Measurements from ENCODE around the gene DGKZ.

DNA sequence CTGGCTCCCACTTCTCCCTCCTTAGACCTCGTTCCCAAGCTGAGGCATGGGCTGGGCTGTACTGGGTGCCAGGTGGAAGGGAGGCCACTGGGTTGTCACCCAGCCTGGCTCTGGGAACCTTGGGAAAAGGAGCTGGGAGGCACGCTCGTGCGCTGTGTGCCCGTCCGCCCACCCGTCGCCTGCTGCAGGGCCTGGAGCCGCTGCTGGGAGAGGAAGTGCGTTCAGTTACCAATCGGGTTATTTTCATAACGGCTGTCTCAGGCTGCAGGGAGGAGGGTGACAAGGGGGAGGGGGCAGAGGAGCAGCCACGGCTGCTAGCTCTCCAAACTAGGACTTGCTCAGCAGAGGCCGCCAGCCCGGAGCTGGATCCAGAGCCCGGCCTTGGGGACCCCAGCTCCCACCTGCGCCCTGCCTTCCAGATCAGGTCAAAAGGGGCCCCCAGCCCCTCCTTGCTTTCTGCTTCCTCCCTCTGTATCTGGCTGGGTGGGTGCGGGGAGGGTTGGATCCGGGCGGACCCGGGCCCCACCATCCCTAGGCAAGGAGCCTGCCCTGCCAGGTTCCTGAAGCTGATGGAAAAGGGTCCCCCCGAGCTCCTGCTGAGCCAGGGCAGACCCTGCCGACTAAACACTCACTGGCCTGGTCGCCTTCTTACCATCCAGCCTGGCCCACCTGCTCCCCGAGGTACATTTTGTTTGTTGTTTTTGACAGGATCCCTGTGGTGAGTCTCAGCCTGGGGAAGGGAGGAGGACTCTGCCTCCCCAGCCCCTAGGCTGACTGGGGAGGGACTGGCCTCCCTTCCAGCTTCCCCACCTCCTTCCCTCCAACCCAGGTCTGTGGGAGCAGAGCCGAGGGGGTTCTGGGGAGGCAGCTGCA, 14.3 kb downstream of the DGKZ start:
- TF ChIP-seq, protein P1, sequence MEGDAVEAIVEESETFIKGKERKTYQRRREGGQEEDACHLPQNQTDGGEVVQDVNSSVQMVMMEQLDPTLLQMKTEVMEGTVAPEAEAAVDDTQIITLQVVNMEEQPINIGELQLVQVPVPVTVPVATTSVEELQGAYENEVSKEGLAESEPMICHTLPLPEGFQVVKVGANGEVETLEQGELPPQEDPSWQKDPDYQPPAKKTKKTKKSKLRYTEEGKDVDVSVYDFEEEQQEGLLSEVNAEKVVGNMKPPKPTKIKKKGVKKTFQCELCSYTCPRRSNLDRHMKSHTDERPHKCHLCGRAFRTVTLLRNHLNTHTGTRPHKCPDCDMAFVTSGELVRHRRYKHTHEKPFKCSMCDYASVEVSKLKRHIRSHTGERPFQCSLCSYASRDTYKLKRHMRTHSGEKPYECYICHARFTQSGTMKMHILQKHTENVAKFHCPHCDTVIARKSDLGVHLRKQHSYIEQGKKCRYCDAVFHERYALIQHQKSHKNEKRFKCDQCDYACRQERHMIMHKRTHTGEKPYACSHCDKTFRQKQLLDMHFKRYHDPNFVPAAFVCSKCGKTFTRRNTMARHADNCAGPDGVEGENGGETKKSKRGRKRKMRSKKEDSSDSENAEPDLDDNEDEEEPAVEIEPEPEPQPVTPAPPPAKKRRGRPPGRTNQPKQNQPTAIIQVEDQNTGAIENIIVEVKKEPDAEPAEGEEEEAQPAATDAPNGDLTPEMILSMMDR (IDR thresholded peaks at IDR 0.05): no peak
- no peak for TF ChIP-seq ZFX (IDR thresholded peaks at IDR 0.05; ENCODE audit: borderline replicate concordance)

All from 22Rv1 (cell line).